ENCODE results near the gene NFE2L2.
"Not testable (repeated sequence)": the region's sequence is repeated elsewhere in the genome, so short reads cannot be mapped to it uniquely, and the experiment has no call there.

The NFE2L2 gene

GRCh38 chr2:177190941-177191340 lies 73.6 kb downstream of the NFE2L2 start:
- DNase-seq (ENCODE audit: low read depth), result no peak

DNA sequence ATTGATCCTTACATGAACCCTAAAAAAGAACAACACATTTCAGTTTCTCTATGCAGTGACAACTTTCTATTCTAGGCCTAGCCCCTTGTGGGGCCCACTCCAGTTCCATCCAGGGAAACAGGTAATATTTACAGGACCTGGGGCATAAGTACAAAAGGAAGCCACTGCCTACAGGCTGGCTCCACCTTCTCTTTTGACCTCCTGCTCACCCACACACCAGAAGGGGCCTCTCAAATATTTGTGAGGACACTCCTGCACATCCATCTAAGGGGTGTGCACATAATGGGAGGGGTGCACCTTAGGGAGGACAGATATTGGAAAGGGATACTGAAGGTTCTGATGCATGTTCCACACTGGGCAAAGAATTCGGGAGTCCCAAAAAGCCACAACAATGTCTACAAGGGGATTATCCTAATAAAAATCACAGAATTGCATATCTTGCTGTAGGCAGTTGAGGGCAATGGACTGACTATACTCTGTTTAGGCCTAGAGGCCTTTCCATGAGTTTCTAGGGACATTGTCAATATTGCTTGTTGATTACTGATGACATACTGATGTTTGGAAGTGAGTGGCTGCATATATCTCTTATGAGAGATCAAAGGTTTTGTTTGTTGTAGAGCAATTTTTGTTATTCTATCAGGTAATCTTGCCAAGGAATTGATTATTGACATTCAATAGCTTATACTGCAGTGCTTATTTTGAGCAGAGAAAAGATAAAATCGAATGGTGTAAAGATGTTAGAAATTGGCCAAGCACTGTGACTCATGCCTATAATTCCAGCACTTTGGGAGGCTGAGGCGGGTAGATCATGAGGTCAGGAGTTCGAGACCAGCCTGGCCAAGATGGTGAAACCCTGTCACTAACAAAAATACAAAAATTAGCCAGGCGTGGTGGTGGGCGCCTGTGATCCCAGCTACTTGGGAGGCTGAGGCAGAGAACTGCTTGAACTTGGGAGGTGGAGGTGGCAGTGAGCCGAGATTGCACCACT lies 75.8 kb downstream of the NFE2L2 start:
- DNase-seq (ENCODE audit: low read depth), result no peak

GRCh38 chr2:177187631-177188312 lies 76.8 kb downstream of the NFE2L2 start:
- no peak for DNase-seq (ENCODE audit: low read depth)

DNA sequence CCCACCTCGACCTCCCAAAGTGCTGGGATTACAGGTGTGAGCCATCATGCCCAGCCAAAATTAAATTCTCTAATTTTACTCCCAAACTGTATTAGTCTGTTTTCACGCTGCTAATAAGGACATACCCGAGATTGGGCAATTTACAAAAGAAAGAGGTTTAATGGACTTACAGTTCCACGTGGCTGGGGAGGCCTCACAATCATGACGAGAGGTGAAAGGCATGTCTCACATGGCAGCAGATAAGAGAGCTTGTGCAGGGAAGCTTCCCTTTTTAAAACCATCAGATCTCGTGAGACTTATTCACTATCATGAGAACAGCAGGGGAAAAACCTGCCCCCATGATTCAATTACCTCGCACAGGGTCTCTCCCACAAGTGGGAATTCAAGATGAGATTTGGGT lies 78.5 kb downstream of the NFE2L2 start:
- not testable (repeated sequence) for DNase-seq (ENCODE audit: low read depth)

DNA sequence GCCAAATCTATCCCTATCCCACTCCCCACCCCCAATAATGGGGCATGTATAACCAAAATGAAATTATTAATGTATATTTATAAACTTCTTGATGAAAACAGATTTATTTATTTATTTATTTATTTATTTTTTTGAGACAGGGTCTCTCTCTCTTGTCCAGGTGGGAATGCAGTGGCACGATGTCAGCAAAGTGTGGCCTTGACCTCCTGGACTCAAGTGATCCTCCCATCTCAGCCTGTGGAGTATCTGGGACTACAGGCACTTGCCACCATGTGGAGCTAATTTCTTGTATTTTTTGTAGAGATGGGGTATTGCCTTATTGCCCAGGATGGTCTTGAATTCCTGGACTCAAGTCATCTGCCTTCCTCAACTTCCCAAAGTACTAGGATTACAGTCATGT lies 79.9 kb downstream of the NFE2L2 start:
- DNase-seq (ENCODE audit: low read depth), result no peak

DNA sequence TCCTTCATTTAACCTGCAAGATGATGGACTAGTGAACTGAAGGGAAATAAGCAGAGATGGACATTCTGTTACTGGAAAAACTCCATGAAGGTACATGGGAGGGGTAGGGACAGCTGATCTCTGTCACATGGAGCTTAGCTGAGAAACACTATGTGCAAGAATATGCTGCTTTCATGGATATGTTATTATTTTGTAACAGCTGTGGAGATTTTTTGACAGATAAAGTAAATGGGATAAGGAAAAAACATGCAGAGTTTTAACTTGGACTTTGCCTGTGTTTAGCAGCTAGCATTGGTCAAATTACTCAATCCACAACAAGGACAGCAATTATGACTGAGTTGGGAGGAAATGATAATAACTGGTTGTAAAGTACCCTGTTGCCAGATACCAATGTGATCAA lies 80.7 kb downstream of the NFE2L2 start:
- DNase-seq (ENCODE audit: low read depth), result no peak
